Tibial artery (tissue), 4 donors: ENCODE measurements around the gene AHDC1.
A peak's percentile ranks its signal among the peaks of the same experiment; 100 is the strongest.

Experiments
- DNase-seq, 2 donors: peaks; one replicate each; pipeline ENCODE4 v3.0.0-alpha.2; 2019
- H3K27ac ChIP-seq, 2 donors: fragments of 200-600 bp; sonication (generic) in 1 of 2; 1 replicate in 1 of 2; 2 replicates in 1 of 2; pipeline ENCODE4 v1.5.1; 2018 to 2019; ENCODE audit warnings: mild to moderate bottlenecking in 1 of 2
- H3K27me3 ChIP-seq, 2 donors: fragments of 200-600 bp; sonication (generic) in 1 of 2; one replicate each; pipeline versions ENCODE4 v1.5.1 to v1.6.0; 2016 to 2019
- H3K36me3 ChIP-seq, 3 donors: fragments of 200-600 bp; sonication (generic) in 2 of 3; one replicate each; pipeline ENCODE4 v1.5.1; 2016 to 2019; ENCODE audit warnings: mild to moderate bottlenecking in 2 of 3
- H3K4me1 ChIP-seq, 4 donors: fragments of 200-600 bp; sonication (generic) in 2 of 4; 1 replicate in 3 of 4; 2 replicates in 1 of 4; pipeline ENCODE4 v1.5.1; 2016 to 2019
- H3K4me3 ChIP-seq, 2 donors: fragments of 200-600 bp; sonication (generic) in 1 of 2; 1 replicate in 1 of 2; 2 replicates in 1 of 2; pipeline ENCODE4 v1.5.1; 2018 to 2019; ENCODE audit warnings: mild to moderate bottlenecking in 2 of 2
- H3K9me3 ChIP-seq, 3 donors: fragments of 200-600 bp; sonication (generic) in 1 of 3; one replicate each; pipeline ENCODE4 v1.5.1; 2016 to 2019
- intact Hi-C: fragments of 100-400 bp; cut with DNase I; formaldehyde crosslinking; loops from one replicate; pipeline ENCODE4 v1.15.0; 2023; ENCODE audit warnings: low total_unique reads
- TF ChIP-seq, protein P1 (sequence below), 2 experiments: fragments of 200-600 bp in 1 of 2; fragments of 450-650 bp in 1 of 2; IDR thresholded peaks; one replicate each; pipeline ENCODE4 v1.5.1; 2017 to 2019; ENCODE audit warnings: antibody characterized with exemption in 2 of 2, mild to moderate bottlenecking in 1 of 2, moderate library complexity in 1 of 2

AHDC1 gene

DNA sequence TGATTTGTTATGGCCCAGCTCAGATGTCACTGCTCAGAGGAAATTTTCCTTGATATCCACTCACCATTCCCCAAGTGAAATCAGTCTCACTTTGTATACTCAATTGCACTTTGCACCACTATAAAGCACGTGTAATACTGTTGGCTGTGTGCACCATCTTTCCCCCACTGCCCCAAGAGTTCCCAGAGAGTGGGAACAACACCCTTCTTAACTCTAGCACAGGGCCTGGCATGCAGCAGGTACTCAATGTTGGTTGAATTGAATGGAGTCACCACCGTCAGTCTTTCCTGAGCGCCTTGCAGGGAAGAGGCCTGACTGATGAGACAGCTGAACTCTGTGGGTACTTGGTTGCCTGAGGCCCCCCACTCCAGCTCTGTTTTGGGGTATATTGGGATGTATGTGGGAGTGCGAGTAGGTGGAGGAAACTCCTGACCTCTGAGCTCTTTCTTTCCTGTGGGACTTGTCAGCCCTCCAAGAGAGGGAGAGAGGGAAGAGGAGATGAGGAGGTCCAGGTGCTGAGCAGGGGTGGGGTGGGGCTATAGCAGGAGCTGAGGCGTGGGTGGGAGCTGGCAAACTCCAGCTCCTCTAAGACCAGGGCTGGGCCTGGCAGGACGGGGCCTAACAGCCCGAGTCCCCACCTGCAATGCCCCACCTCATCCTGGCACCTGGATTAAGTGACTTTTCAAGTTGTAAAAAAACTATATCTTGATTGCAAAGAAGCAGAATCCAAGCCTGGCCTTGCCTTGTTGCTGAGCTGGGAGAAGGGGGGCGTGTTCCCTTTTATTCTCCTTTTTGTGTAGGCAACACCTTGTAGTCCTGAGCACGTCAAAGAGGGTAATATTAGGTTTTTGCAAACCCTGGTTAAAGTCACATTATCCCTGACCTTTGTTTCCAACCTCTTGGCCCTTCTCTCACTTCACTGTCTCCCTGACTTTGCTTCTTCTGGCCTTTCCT, 94.5 kb downstream of the AHDC1 start:
- H3K36me3 ChIP-seq, result no peaks in the 10 kb centered on the region
- peaks cover 0 to 18% (median 16%) of the 10 kb centered on the region in 4 donors for H3K4me1 ChIP-seq
- H3K27me3 ChIP-seq, result no peaks in the 10 kb centered on the region
- no peaks in the 10 kb centered on the region for H3K9me3 ChIP-seq
- intact Hi-C loops, result no loop called here
- no peak for DNase-seq
- TF ChIP-seq, protein P1, sequence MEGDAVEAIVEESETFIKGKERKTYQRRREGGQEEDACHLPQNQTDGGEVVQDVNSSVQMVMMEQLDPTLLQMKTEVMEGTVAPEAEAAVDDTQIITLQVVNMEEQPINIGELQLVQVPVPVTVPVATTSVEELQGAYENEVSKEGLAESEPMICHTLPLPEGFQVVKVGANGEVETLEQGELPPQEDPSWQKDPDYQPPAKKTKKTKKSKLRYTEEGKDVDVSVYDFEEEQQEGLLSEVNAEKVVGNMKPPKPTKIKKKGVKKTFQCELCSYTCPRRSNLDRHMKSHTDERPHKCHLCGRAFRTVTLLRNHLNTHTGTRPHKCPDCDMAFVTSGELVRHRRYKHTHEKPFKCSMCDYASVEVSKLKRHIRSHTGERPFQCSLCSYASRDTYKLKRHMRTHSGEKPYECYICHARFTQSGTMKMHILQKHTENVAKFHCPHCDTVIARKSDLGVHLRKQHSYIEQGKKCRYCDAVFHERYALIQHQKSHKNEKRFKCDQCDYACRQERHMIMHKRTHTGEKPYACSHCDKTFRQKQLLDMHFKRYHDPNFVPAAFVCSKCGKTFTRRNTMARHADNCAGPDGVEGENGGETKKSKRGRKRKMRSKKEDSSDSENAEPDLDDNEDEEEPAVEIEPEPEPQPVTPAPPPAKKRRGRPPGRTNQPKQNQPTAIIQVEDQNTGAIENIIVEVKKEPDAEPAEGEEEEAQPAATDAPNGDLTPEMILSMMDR (IDR thresholded peaks at IDR 0.05), result no peak
- no peak overlapping the region for H3K27ac ChIP-seq
- H3K4me3 ChIP-seq, result no peak overlapping the region

DNA sequence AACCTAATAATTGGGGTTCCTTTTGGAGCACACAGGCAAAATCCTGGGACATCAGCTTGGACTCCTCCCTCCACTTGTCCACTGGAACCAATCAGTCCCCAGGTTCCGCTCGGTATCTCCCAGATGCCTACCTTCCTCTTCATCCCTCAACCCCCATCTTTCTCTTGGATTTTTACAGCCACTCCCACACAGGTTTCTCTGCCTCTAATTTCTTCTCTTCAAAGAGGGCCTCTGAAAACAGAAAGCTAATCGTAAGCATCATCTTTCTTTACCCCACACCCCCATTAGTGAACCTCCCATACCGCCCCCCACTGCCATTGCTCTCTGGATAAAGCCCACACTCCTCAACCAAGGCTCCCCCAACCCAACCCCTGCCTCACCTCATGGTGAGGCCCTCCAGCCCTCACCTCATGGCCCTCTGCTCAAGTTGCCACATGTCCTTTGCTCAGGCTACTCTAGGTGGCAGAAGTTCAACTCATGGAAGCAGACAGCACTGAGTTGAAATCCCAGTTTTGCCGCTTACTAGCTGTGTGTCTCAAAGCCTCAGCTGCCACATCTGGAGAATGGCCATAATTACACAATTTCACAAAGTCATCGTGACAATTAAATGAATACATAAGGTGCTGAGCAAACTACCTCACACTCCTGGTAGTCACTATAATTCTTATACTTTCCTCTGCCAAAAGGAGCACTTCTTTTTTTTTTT, 95.8 kb downstream of the AHDC1 start:
- peaks cover 0 to 26% (median 25%) of the 10 kb centered on the region in 4 donors for H3K4me1 ChIP-seq
- H3K27ac ChIP-seq, result no peak overlapping the region
- DNase-seq, result no peak
- no peaks in the 10 kb centered on the region for H3K9me3 ChIP-seq
- TF ChIP-seq, protein P1 (IDR thresholded peaks at IDR 0.05), result no peak
- H3K36me3 ChIP-seq, result no peaks in the 10 kb centered on the region
- no peak overlapping the region for H3K4me3 ChIP-seq
- intact Hi-C loops, result no loop called here
- H3K27me3 ChIP-seq, result no peaks in the 10 kb centered on the region

DNA sequence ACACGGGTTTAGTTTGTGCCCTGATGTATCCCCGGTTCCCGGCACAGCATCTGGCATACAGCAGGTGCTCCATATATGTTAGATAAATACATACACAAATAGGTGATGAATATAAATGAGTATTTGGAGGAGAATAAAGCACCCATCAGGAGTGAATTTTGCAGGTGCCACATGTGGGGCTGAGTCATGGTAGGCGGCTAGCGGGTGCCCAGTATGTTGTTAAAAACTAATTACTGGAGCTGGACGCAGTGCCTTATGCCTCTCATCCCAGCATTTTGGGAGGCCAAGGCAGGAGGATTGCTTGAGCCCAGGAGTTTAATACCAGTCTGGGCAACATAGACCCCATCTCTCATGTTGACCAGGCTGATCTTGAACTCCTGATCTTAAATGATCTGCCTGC, 97.2 kb downstream of the AHDC1 start:
- Histone ChIP-seq H3K4me3 (no peak overlapping the region), H3K27me3 (no peaks in the 10 kb centered on the region), H3K9me3 (no peaks in the 10 kb centered on the region), H3K36me3 (no peaks in the 10 kb centered on the region), H3K4me1 (peaks cover 0 to 30% (median 25%) of the 10 kb centered on the region in 4 donors), H3K27ac (peak overlapping the region in 1 of 2 donors; percentile 95)
- TF ChIP-seq, protein P1 (IDR thresholded peaks at IDR 0.05), result no peak
- no peak for DNase-seq
- intact Hi-C loops, result no loop called here

DNA sequence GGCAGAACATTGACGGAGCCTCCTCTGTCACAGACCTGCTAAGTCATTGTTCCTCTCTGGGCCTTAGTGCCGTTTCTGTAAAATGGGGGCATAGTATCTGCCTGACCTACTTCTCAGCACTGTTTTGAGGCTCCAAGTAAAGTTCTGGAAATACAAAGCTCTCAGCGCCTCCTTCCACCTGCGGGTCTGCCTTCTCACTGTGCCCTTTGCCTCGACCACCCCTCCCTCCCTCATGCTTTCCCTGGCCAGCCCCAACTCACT, 98.6 kb downstream of the AHDC1 start:
- TF ChIP-seq, protein P1 (IDR thresholded peaks at IDR 0.05), result no peak
- intact Hi-C loops, result no loop called here
- H3K36me3 ChIP-seq, result no peaks in the 10 kb centered on the region
- no peaks in the 10 kb centered on the region for H3K27me3 ChIP-seq
- no peaks in the 10 kb centered on the region for H3K9me3 ChIP-seq
- peak overlapping the region; percentile 94 to 95 for H3K27ac ChIP-seq
- H3K4me3 ChIP-seq, result no peak overlapping the region
- no peak for DNase-seq
- H3K4me1 ChIP-seq, result peaks cover 0 to 30% (median 25%) of the 10 kb centered on the region in 4 donors

DNA sequence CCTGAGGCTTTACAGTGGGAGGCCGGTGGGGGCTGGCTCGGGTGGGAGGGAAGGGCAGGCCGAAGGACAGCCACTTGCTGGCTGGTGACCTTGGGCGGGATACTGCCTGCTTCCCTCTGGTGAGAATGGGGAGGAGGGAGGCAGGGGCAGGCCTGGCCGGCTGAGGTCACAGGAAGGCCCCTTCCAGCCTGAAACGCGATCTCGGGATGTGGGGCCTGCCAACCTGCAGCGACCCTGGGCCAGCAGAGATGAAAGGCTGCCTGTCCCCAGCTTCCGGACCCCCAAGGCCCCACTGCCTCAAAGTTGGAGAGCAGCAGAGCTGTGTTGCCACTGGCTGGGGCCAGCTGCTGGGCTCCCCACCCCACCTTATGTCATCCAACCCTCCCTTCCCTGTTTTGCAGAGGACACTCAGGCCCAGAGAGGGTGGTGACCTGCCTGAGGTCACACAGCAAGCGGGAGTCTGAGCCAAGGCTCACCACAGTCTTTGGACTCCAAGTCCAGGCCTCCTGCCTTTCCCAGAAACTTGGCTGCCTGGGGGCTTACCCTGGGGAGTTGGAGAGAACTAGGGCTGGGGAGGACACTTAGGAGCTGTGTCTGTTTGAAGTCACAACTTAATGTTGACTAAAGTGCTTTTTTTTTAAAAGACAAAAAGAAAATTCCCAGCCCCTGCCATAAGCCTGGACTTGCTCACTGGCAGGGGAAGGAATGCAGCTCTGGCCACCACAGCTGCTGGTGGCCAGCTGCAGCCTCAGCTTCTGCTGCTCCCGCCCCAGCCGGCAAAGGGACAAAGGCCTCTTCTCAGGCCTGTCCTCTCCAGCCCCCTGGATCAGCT, 99.1 kb downstream of the AHDC1 start:
- TF ChIP-seq, protein P1 (IDR thresholded peaks at IDR 0.05), result no peak
- intact Hi-C loops, result no loop called here
- peak; percentile 80 to 92 for DNase-seq
- Histone ChIP-seq H3K9me3 (no peaks in the 10 kb centered on the region), H3K27ac (peak overlapping the region; percentile 94 to 95), H3K4me1 (peaks cover 0 to 30% (median 25%) of the 10 kb centered on the region in 4 donors), H3K4me3 (peak overlapping the region in 1 of 2 donors; percentile 7), H3K27me3 (no peaks in the 10 kb centered on the region), H3K36me3 (no peaks in the 10 kb centered on the region)
